HCEC 1CT (cell line): ENCODE measurements around the gene FETUB.
"Not testable (repeated sequence)": the region's sequence is repeated elsewhere in the genome, so short reads cannot be mapped to it uniquely, and the experiment has no call there.

ENCODE experiments used
- DNase-seq: peaks from one replicate; pipeline ENCODE4 v3.0.0-alpha.2; 2017

The FETUB gene

GRCh38 chr3:186683979-186684378 lies 43.8 kb downstream of the FETUB start:
- no peak for DNase-seq

- DNase-seq: not testable (repeated sequence)
Measured at GRCh38 chr3:186686475-186686874, 46.3 kb downstream of the FETUB start.

- no peak for DNase-seq
Measured at GRCh38 chr3:186687120-186687651, 47.0 kb downstream of the FETUB start.

- not testable (repeated sequence) for DNase-seq
Measured at GRCh38 chr3:186690304-186690703, 50.1 kb downstream of the FETUB start.

GRCh38 chr3:186691676-186692075 lies 51.5 kb downstream of the FETUB start:
- DNase-seq: no peak

GRCh38 chr3:186693843-186694242 lies 53.6 kb downstream of the FETUB start:
- DNase-seq: no peak

- no peak for DNase-seq
Measured at GRCh38 chr3:186694288-186695032, 54.3 kb downstream of the FETUB start.

GRCh38 chr3:186696522-186696921 lies 56.3 kb downstream of the FETUB start:
- DNase-seq: no peak

GRCh38 chr3:186697510-186697909 lies 57.3 kb downstream of the FETUB start:
- no peak for DNase-seq

- DNase-seq: no peak
Measured at GRCh38 chr3:186700267-186700666, 60.1 kb downstream of the FETUB start.

GRCh38 chr3:186702451-186702850 lies 62.3 kb downstream of the FETUB start:
- not testable (repeated sequence) for DNase-seq
